TTC549 (cell line): ENCODE measurements around the gene TFE3.
"Not testable (repeated sequence)": the region's sequence is repeated elsewhere in the genome, so short reads cannot be mapped to it uniquely, and the experiment has no call there.

Source experiments
- FAIRE-seq: peaks from 2 replicates; lab custom pipeline; 2012; peaks lifted over from hg19 to GRCh38; lab: Jason Lieb, UNC

Gene TFE3

GRCh38 chrX:49001521-49002090 is 41.6 kb downstream of the TFE3 start:
- FAIRE-seq = no peak

- FAIRE-seq = no peak
Observed at GRCh38 chrX:49000636-49001035, 42.5 kb downstream of the TFE3 start.

GRCh38 chrX:48999030-48999429 is 44.1 kb downstream of the TFE3 start:
- FAIRE-seq = no peak

GRCh38 chrX:48998391-48998790 is 44.8 kb downstream of the TFE3 start:
- no peak for FAIRE-seq

- no peak for FAIRE-seq
Observed at GRCh38 chrX:48997865-48998264, 45.3 kb downstream of the TFE3 start.

GRCh38 chrX:48997455-48997854 is 45.7 kb downstream of the TFE3 start:
- no peak for FAIRE-seq

- no peak for FAIRE-seq
Observed at GRCh38 chrX:48996969-48997368, 46.2 kb downstream of the TFE3 start.

GRCh38 chrX:48992341-48992740 is 50.8 kb downstream of the TFE3 start:
- no peak for FAIRE-seq

GRCh38 chrX:48989483-48989882 is 53.7 kb downstream of the TFE3 start:
- FAIRE-seq = no peak

- FAIRE-seq = no peak
Observed at GRCh38 chrX:48983896-48984295, 59.3 kb downstream of the TFE3 start.

- FAIRE-seq = no peak
Observed at GRCh38 chrX:48983081-48983480, 60.1 kb downstream of the TFE3 start.

- FAIRE-seq = no peak
Observed at GRCh38 chrX:48981178-48981577, 62.0 kb downstream of the TFE3 start.

- not testable (repeated sequence) for FAIRE-seq
Observed at GRCh38 chrX:48980341-48980740, 62.8 kb downstream of the TFE3 start.
